VCaP (cell line): ENCODE data around the gene ABCC4.

Experiments
- H3K27ac ChIP-seq: fragments of 450-650 bp; 2 replicates; pipeline ENCODE4 v1.5.1; 2017
- CTCF ChIP-seq: fragments of 450-650 bp; conservative IDR thresholded peaks from 2 replicates; pipeline ENCODE4 v1.5.1; 2017; ENCODE audit warnings: mild to moderate bottlenecking, moderate library complexity

Gene ABCC4

GRCh38 chr13:95195146-95195545 lies 106.1 kb downstream of the ABCC4 start:
- no peak for TF ChIP-seq CTCF
- H3K27ac ChIP-seq = no peak overlapping the region

- no peak for TF ChIP-seq CTCF
- no peak overlapping the region for H3K27ac ChIP-seq
Measured at GRCh38 chr13:95193509-95194230, 107.6 kb downstream of the ABCC4 start.

- H3K27ac ChIP-seq = 0 out of 2 replicates have a peak overlapping the region, but pooled peaks have one; percentile 15
- no peak for TF ChIP-seq CTCF
Measured at GRCh38 chr13:95192998-95193397, 108.3 kb downstream of the ABCC4 start.

- peak overlapping the region; percentile 15 for H3K27ac ChIP-seq
Measured at GRCh38 chr13:95192564-95192945, 108.7 kb downstream of the ABCC4 start.

GRCh38 chr13:95191821-95192563 lies 109.3 kb downstream of the ABCC4 start:
- peak overlapping the region; percentile 15 for H3K27ac ChIP-seq
- TF ChIP-seq CTCF = peak; percentile 70

- no peak overlapping the region for H3K27ac ChIP-seq
- TF ChIP-seq CTCF = no peak
Measured at GRCh38 chr13:95188128-95188527, 113.1 kb downstream of the ABCC4 start.

GRCh38 chr13:95185851-95186250 lies 115.4 kb downstream of the ABCC4 start:
- no peak for TF ChIP-seq CTCF
- H3K27ac ChIP-seq = no peak overlapping the region

GRCh38 chr13:95185311-95185710 lies 115.9 kb downstream of the ABCC4 start:
- no peak for TF ChIP-seq CTCF
- H3K27ac ChIP-seq = no peak overlapping the region
